WTC11 (cell line): ENCODE data around the gene CARMIL3. TPM values are rescaled to one million over a fixed set of nuclear protein-coding genes. Genes with fewer than 3 reads are reported as not detected.
"Not testable (repeated sequence)": the region's sequence is repeated elsewhere in the genome, so short reads cannot be mapped to it uniquely, and the experiment has no call there.

Experiments
- ATAC-seq: fragments of 200-7000 bp; cut with Tn5 transposase; 2 replicates; pipeline ENCODE4 v1.10.0; 2021; ENCODE audit warnings: mild to moderate bottlenecking, moderate library complexity
- CTCF ChIA-PET: fragments of 300-600 bp; sonication (Branson Sonifier 250); formaldehyde crosslinking; loops from one replicate; lab custom pipeline; 2021; ENCODE audit warnings: antibody characterized with exemption; lab: Charles Lee
- POLR2A ChIA-PET: fragments of 350-600 bp; sonication (Branson Sonifier 250); formaldehyde crosslinking; loops from one replicate; lab custom pipeline; 2021; ENCODE audit warnings: antibody characterized with exemption; lab: Charles Lee
- DNase-seq: peaks from one replicate; pipeline ENCODE4 v3.0.0; 2021; ENCODE audit warnings: low spot score
- H3K27ac Mint-ChIP-seq: 2 replicates; pipeline ENCODE4 v1.8.0; 2021; ENCODE audit warnings: mixed read lengths
- H3K27me3 Mint-ChIP-seq: 2 replicates; pipeline ENCODE4 v1.8.0; 2021; ENCODE audit warnings: low read depth, mild to moderate bottlenecking, moderate library complexity, mixed read lengths
- H3K36me3 Mint-ChIP-seq: 2 replicates; pipeline ENCODE4 v1.8.0; 2021; ENCODE audit warnings: mixed read lengths
- H3K4me1 Mint-ChIP-seq: 2 replicates; pipeline ENCODE4 v1.8.0; 2022; ENCODE audit warnings: mixed read lengths
- H3K4me3 Mint-ChIP-seq: 2 replicates; pipeline ENCODE4 v1.8.0; 2021; ENCODE audit warnings: mild to moderate bottlenecking, moderate library complexity, mixed read lengths
- H3K9me3 Mint-ChIP-seq: 2 replicates; pipeline ENCODE4 v1.8.0; 2021; ENCODE audit warnings: mixed read lengths
- CBFB ChIP-seq: sonication (generic); formaldehyde crosslinking; IDR thresholded peaks from 2 replicates; pipeline ENCODE4 v1.8.1; 2022; ENCODE audit warnings: mild to moderate bottlenecking, low read depth, missing genetic modification reagents
- CREB1 ChIP-seq: sonication (generic); formaldehyde crosslinking; IDR thresholded peaks from 2 replicates; pipeline ENCODE4 v1.8.0; 2023; ENCODE audit warnings: mild to moderate bottlenecking, missing genetic modification reagents
- ESRRA ChIP-seq: sonication (generic); formaldehyde crosslinking; IDR thresholded peaks from 2 replicates; pipeline ENCODE4 v1.8.1; 2022; ENCODE audit warnings: mild to moderate bottlenecking, missing genetic modification reagents, borderline replicate concordance
- ETV6 ChIP-seq: sonication (generic); formaldehyde crosslinking; IDR thresholded peaks from 2 replicates; pipeline ENCODE4 v1.8.1; 2022; ENCODE audit warnings: mild to moderate bottlenecking, missing genetic modification reagents
- FOXP1 ChIP-seq: sonication (generic); formaldehyde crosslinking; IDR thresholded peaks from 2 replicates; pipeline ENCODE4 v1.8.0; 2022; ENCODE audit warnings: missing genetic modification reagents, mild to moderate bottlenecking, moderate library complexity, borderline replicate concordance
- GABPB1 ChIP-seq: sonication (generic); formaldehyde crosslinking; IDR thresholded peaks from 2 replicates; pipeline ENCODE4 v1.8.1; 2023; ENCODE audit warnings: mild to moderate bottlenecking, missing genetic modification reagents
- NFYB ChIP-seq: sonication (generic); formaldehyde crosslinking; conservative IDR thresholded peaks from 2 replicates; pipeline ENCODE4 v1.8.0; 2022; ENCODE audit warnings: low read depth, missing genetic modification reagents
- ZNF121 ChIP-seq: sonication (generic); formaldehyde crosslinking; IDR thresholded peaks from 2 replicates; pipeline ENCODE4 v1.8.0; 2023; ENCODE audit warnings: missing genetic modification reagents
- total RNA-seq: library from RNA; stranded (reverse); gene quantifications from 3 replicates; pipeline ENCODE4 v1.2.3, GENCODE V29; 2021
- TF ChIP-seq, protein P1 (sequence below): sonication (generic); formaldehyde crosslinking; IDR thresholded peaks from 2 replicates; pipeline ENCODE4 v1.8.1; 2023; ENCODE audit warnings: mild to moderate bottlenecking, missing genetic modification reagents, moderate library complexity
- TF ChIP-seq, protein P2 (sequence below): sonication (generic); formaldehyde crosslinking; IDR thresholded peaks from 2 replicates; pipeline ENCODE4 v1.8.1; 2023; ENCODE audit warnings: mild to moderate bottlenecking, moderate library complexity, missing genetic modification reagents
- TF ChIP-seq, protein P3 (sequence below): sonication (generic); formaldehyde crosslinking; conservative IDR thresholded peaks from 2 replicates; pipeline ENCODE4 v1.8.1; 2023; ENCODE audit warnings: mild to moderate bottlenecking, low read depth, missing genetic modification reagents, moderate library complexity
- TF ChIP-seq, protein P4 (sequence below): sonication (generic); formaldehyde crosslinking; IDR thresholded peaks from 2 replicates; pipeline ENCODE4 v1.8.0; 2022; ENCODE audit warnings: mild to moderate bottlenecking, missing genetic modification reagents
- TF ChIP-seq, protein P5 (sequence below): sonication (generic); formaldehyde crosslinking; IDR thresholded peaks from 2 replicates; pipeline ENCODE4 v1.8.0; 2022; ENCODE audit warnings: mild to moderate bottlenecking, missing genetic modification reagents
- TF ChIP-seq, protein P6 (sequence below): sonication (generic); formaldehyde crosslinking; IDR thresholded peaks from 2 replicates; pipeline ENCODE4 v1.8.1; 2022; ENCODE audit warnings: low read depth, mild to moderate bottlenecking, moderate library complexity, missing genetic modification reagents, borderline replicate concordance

Gene CARMIL3
- total RNA-seq, 1 experiment from 2014 or later = 13.0 TPM

DNA sequence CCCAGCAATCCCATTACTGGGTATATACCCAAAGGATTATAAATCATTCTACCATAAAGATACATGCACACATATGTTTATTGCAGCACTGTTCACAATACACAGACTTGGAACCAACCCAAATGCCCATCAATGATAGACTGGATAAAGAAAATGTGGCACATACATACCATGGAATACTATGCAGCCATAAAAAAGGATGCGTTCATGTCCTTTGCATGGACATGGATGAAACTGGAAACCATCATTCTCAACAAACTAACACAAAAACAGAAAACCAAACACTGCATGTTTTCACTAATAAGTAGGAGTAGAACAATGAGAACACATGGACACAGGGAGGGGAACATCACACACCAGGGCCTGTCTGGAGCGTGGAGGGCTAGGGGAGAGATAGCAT, 20.5 kb upstream of the CARMIL3 start:
- H3K4me3 Mint-ChIP-seq, ATAC-seq, H3K27ac Mint-ChIP-seq, H3K36me3 Mint-ChIP-seq, CTCF ChIA-PET, H3K4me1 Mint-ChIP-seq, DNase-seq, POLR2A ChIA-PET: not testable (repeated sequence)
- H3K27me3 Mint-ChIP-seq = peaks cover 52% of the 10 kb centered on the region
- H3K9me3 Mint-ChIP-seq = peaks cover 26% of the 10 kb centered on the region

DNA sequence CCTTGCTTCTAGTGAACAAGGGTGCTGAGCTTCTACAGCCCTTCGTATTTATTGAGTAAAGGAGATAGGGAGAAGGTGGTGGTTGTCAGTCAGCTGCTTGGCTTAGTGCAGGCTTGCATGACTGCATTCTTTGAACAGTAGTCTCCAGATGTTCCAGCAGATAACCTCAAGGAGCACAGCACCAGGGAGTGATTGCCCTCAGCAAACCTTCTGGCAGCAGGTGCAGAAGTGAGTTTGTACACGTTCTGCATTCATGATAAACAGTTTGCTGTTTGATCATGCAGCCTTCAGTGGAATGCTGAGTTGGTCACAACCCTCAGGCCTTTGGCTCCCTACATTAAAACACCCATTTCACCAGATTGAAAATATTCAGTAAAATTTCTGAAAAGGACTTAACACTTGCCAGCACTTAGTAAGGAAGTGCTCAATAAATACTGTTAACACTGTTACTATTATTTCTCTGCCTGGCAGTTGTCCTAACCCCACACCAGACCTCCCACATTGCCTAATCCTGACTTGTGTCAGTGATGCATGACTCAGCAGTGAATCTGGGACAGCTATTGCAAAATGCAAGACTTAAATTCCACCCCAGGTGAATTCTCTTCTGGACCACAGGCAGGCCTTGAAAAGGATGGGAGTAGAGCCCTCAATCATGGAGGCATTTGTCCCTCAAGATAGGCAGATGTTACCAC, 18.9 kb upstream of the CARMIL3 start:
- ATAC-seq = no peak
- Mint-ChIP-seq H3K36me3 (peaks cover 3% of the 10 kb centered on the region; the same call in 1 of the 2 replicates), H3K9me3 (peaks cover 26% of the 10 kb centered on the region), H3K4me3 (no peak overlapping the region), H3K27ac (no peak overlapping the region), H3K27me3 (peaks cover 38% of the 10 kb centered on the region), H3K4me1 (peaks cover 12% of the 10 kb centered on the region)
- no peak for DNase-seq
- TF ChIP-seq GABPB1 (CRISPR knock-in tag) = peak; percentile 70
- TF ChIP-seq, protein P1, sequence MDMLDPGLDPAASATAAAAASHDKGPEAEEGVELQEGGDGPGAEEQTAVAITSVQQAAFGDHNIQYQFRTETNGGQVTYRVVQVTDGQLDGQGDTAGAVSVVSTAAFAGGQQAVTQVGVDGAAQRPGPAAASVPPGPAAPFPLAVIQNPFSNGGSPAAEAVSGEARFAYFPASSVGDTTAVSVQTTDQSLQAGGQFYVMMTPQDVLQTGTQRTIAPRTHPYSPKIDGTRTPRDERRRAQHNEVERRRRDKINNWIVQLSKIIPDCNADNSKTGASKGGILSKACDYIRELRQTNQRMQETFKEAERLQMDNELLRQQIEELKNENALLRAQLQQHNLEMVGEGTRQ (CRISPR knock-in tag) = no peak
- TF ChIP-seq ESRRA (CRISPR knock-in tag) = no peak
- no peak for TF ChIP-seq ETV6 (CRISPR knock-in tag)
- TF ChIP-seq, protein P2, sequence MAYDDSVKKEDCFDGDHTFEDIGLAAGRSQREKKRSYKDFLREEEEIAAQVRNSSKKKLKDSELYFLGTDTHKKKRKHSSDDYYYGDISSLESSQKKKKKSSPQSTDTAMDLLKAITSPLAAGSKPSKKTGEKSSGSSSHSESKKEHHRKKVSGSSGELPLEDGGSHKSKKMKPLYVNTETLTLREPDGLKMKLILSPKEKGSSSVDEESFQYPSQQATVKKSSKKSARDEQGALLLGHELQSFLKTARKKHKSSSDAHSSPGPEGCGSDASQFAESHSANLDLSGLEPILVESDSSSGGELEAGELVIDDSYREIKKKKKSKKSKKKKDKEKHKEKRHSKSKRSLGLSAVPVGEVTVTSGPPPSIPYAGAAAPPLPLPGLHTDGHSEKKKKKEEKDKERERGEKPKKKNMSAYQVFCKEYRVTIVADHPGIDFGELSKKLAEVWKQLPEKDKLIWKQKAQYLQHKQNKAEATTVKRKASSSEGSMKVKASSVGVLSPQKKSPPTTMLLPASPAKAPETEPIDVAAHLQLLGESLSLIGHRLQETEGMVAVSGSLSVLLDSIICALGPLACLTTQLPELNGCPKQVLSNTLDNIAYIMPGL (CRISPR knock-in tag) = no peak
- no peak for TF ChIP-seq FOXP1 (CRISPR knock-in tag)
- CTCF ChIA-PET = interaction anchor here (1.4 to 1.6 kb wide), 2 partner anchors 17 to 128 kb away, joined by 4 to 5 read pairs; partner anchors contain the start of gene IRF9
- POLR2A ChIA-PET = interaction anchor here (1.1 kb wide), 1 partner anchor 115 kb away, joined by 3 read pairs; the partner anchor contains the start of gene RNF31

DNA sequence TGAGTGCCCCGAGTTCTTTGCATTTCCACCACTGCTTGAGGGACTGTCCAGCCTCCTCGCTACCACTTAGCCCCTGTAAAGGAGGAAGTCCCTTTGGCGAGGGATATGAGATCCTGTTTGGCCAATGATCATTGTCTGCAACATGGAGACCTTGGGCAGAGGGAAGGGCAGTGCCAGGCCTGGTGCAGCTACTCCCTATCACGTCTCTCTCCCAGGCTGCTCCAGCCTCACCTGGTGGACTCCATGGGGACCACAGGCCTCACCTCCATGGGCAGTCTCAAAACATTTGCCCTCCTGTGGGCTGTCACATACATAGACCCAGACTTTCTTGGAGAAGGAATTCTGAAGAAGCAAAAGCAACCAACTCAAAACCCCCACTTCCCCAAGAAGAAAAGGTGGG, 16.0 kb upstream of the CARMIL3 start:
- peak overlapping the region; percentile 91 for H3K4me3 Mint-ChIP-seq
- H3K27ac Mint-ChIP-seq, H3K36me3 Mint-ChIP-seq, DNase-seq: not testable (repeated sequence)
- CTCF ChIA-PET = interaction anchor here (0.9 to 1.7 kb wide), 16 partner anchors 16 to 447 kb away, joined by 3 to 9 read pairs (median 4); partner anchors contain the start of genes CARMIL3, DCAF11, DHRS4 and DHRS4L2
- peaks cover 12% of the 10 kb centered on the region for H3K4me1 Mint-ChIP-seq
- POLR2A ChIA-PET = interaction anchor here (0.6 kb wide), 1 partner anchor 9 kb away, joined by 3 read pairs; no protein-coding TSS in a partner anchor
- peaks cover 30% of the 10 kb centered on the region for H3K27me3 Mint-ChIP-seq
- peak; percentile 67 for ATAC-seq
- peaks cover 24% of the 10 kb centered on the region for H3K9me3 Mint-ChIP-seq

DNA sequence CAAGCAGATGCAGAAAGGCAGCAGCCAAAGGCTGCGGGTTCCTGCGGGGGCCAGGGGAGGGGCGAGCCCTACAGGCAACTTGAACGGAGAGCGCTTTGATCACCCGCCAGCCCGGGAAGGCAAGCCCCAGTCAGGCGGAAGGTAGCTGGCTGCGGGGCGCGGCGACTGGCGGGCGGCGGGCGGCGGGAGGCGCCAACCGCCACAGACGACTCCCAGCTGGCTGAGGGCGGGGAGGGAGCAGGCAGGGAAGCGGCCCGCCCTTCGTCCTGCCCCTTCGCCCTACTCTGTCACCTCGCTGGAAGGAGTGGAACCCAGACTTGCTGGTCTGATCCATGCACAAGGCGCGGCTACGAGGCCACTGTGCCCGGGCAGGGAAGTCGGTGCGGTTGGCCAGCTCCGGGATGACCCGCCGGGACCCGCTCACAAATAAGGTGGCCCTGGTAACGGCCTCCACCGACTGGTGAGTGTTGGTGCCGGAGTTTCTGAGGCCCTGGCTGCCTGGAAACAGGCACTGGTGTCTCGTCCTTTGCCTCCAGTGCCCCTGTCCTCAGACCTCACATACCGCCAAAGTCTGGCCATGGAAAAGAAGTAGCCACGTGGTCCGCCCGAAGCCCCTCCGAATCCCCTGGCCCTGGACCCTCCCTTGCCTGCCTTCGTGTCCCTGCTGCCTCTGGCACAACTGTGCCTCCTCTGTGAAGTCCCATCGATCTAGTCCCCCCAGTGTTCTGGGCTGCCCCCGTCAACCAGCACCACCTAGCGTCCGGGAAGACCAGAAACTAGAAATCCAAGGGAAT, 15.4 kb upstream of the CARMIL3 start:
- DNase-seq (peak; percentile 80), ATAC-seq (peak; percentile 77)
- peaks cover 18% of the 10 kb centered on the region for H3K9me3 Mint-ChIP-seq
- H3K4me3 Mint-ChIP-seq = peak overlapping the region; percentile 91
- ChIA-PET CTCF (interaction anchor here (0.9 to 1.2 kb wide), 15 partner anchors 15 to 447 kb away, joined by 3 to 9 read pairs (median 4); partner anchors contain the start of genes CARMIL3, DCAF11, DHRS4 and DHRS4L2), POLR2A (interaction anchor here (0.6 kb wide), 1 partner anchor 9 kb away, joined by 3 read pairs; no protein-coding TSS in a partner anchor)
- peaks cover 28% of the 10 kb centered on the region for H3K27me3 Mint-ChIP-seq
- H3K4me1 Mint-ChIP-seq = peaks cover 12% of the 10 kb centered on the region
- H3K27ac Mint-ChIP-seq = peak overlapping the region; percentile 57
- H3K36me3 Mint-ChIP-seq = peaks cover 2% of the 10 kb centered on the region; the same call in 1 of the 2 replicates
- no peak for TF ChIP-seq CBFB
- no peak for TF ChIP-seq CREB1 (CRISPR knock-in tag)
- no peak for TF ChIP-seq ZNF121 (CRISPR knock-in tag)
- TF ChIP-seq, protein P3, sequence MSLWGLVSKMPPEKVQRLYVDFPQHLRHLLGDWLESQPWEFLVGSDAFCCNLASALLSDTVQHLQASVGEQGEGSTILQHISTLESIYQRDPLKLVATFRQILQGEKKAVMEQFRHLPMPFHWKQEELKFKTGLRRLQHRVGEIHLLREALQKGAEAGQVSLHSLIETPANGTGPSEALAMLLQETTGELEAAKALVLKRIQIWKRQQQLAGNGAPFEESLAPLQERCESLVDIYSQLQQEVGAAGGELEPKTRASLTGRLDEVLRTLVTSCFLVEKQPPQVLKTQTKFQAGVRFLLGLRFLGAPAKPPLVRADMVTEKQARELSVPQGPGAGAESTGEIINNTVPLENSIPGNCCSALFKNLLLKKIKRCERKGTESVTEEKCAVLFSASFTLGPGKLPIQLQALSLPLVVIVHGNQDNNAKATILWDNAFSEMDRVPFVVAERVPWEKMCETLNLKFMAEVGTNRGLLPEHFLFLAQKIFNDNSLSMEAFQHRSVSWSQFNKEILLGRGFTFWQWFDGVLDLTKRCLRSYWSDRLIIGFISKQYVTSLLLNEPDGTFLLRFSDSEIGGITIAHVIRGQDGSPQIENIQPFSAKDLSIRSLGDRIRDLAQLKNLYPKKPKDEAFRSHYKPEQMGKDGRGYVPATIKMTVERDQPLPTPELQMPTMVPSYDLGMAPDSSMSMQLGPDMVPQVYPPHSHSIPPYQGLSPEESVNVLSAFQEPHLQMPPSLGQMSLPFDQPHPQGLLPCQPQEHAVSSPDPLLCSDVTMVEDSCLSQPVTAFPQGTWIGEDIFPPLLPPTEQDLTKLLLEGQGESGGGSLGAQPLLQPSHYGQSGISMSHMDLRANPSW (CRISPR knock-in tag) = no peak
- no peak for TF ChIP-seq NFYB (CRISPR knock-in tag)
- TF ChIP-seq, protein P4, sequence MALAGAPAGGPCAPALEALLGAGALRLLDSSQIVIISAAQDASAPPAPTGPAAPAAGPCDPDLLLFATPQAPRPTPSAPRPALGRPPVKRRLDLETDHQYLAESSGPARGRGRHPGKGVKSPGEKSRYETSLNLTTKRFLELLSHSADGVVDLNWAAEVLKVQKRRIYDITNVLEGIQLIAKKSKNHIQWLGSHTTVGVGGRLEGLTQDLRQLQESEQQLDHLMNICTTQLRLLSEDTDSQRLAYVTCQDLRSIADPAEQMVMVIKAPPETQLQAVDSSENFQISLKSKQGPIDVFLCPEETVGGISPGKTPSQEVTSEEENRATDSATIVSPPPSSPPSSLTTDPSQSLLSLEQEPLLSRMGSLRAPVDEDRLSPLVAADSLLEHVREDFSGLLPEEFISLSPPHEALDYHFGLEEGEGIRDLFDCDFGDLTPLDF (CRISPR knock-in tag) = no peak
- TF ChIP-seq, protein P2 (CRISPR knock-in tag) = peak; percentile 68; the same call in 1 of the 2 replicates
- TF ChIP-seq, protein P5, sequence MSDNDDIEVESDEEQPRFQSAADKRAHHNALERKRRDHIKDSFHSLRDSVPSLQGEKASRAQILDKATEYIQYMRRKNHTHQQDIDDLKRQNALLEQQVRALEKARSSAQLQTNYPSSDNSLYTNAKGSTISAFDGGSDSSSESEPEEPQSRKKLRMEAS (CRISPR knock-in tag) = peak; percentile 78
- TF ChIP-seq, protein P6, sequence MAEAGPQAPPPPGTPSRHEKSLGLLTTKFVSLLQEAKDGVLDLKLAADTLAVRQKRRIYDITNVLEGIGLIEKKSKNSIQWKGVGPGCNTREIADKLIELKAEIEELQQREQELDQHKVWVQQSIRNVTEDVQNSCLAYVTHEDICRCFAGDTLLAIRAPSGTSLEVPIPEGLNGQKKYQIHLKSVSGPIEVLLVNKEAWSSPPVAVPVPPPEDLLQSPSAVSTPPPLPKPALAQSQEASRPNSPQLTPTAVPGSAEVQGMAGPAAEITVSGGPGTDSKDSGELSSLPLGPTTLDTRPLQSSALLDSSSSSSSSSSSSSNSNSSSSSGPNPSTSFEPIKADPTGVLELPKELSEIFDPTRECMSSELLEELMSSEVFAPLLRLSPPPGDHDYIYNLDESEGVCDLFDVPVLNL (CRISPR knock-in tag) = no peak
